ENCODE data around the gene GJC1.

DNA sequence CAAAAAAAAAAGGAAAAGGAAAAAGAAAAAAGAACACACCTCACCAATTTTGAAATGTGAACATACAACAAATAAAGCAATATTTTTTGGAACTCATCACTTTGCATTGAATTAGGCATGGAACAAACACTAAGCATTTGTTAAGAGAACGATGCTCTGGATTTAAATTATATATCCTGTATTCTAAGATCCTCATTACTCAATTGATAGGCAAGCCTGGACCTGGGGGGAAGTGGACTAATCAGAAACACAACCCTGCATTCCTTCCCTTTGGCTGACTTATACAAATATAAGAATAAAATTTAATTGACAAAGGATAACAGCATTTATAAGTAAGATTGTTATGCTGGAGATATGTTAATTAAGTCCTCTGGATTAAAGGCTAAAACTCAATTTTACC is 2.2 kb downstream of the GJC1 start:
- TF ChIP-seq, protein P1, sequence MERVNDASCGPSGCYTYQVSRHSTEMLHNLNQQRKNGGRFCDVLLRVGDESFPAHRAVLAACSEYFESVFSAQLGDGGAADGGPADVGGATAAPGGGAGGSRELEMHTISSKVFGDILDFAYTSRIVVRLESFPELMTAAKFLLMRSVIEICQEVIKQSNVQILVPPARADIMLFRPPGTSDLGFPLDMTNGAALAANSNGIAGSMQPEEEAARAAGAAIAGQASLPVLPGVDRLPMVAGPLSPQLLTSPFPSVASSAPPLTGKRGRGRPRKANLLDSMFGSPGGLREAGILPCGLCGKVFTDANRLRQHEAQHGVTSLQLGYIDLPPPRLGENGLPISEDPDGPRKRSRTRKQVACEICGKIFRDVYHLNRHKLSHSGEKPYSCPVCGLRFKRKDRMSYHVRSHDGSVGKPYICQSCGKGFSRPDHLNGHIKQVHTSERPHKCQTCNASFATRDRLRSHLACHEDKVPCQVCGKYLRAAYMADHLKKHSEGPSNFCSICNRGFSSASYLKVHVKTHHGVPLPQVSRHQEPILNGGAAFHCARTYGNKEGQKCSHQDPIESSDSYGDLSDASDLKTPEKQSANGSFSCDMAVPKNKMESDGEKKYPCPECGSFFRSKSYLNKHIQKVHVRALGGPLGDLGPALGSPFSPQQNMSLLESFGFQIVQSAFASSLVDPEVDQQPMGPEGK (CRISPR knock-in tag; IDR thresholded peaks at IDR 0.05; ENCODE audit: borderline replicate concordance) = no peak
- no peak for TF ChIP-seq ZNF274 (IDR thresholded peaks at IDR 0.05; ENCODE audit: borderline replicate concordance, low read depth, low read length)
